ENCODE results near the gene SLC41A2. TPM values are rescaled to one million over a fixed set of nuclear protein-coding genes. Genes with fewer than 3 reads are reported as not detected.

Gene SLC41A2
- total RNA-seq, 1 experiment from 2014 or later: 4.3 TPM

DNA sequence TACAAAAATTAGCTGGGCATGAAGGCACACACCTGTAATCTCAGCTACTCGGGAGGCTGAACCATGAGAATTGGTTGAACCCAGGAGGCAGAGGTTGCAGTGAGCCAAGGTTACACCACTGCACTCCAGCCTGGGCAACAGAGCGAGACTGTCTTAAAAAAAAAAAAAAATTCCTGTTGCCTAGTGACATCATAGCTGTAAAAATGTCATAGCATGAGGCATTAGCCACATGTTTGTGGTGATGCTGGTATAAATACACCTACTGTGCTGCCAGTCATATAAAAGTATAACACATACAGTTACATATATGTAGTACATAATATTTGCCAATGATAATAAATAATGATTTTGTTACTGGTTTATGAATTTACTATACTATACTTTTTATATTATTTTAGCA lies 22.2 kb downstream of the SLC41A2 start:
- H3K56ac ChIP-seq (ENCODE audit: insufficient read length, low read depth, low read length): no peak overlapping the region
- no peak overlapping the region for H3K9ac ChIP-seq (ENCODE audit: extremely low read depth, insufficient read length, low read length)
- H2BK15ac ChIP-seq (ENCODE audit: low read depth, low read length): no peak overlapping the region
- no peak for DNase-seq
- no peak overlapping the region for H2BK12ac ChIP-seq (ENCODE audit: insufficient read length, low read depth, low read length)
- H3K4ac ChIP-seq (ENCODE audit: low read depth, low read length): no peak overlapping the region
- no peaks in the 10 kb centered on the region for H3K23me2 ChIP-seq (ENCODE audit: insufficient read length, low read depth, low read length, poor library complexity, severe bottlenecking)
- H3K79me2 ChIP-seq (ENCODE audit: insufficient read depth, low read length): no peaks in the 10 kb centered on the region
- no peak overlapping the region for H3K4me2 ChIP-seq (ENCODE audit: insufficient read depth, insufficient read length, low read length)
- no peak overlapping the region for H2AFZ ChIP-seq (ENCODE audit: low read length)
- H3K4me1 Mint-ChIP-seq: no peaks in the 10 kb centered on the region
- H3K27me3 ChIP-seq (ENCODE audit: insufficient read depth, low read length): no peaks in the 10 kb centered on the region
- no peak overlapping the region for H2BK120ac ChIP-seq (ENCODE audit: low read depth, low read length, poor library complexity, severe bottlenecking)
- no peaks in the 10 kb centered on the region for H3K36me3 Mint-ChIP-seq (ENCODE audit: insufficient read depth in 1 of 3, low read depth in 3 of 3)
- H4K20me1 ChIP-seq (ENCODE audit: control insufficient read depth, insufficient read depth, insufficient read length): no peaks in the 10 kb centered on the region
- H4K5ac ChIP-seq (ENCODE audit: insufficient read length, low read depth, low read length): no peak overlapping the region
- no peak overlapping the region for H4K91ac ChIP-seq (ENCODE audit: insufficient read length, low read depth, low read length)
- H3K27me3 Mint-ChIP-seq (ENCODE audit: low read depth): no peaks in the 10 kb centered on the region
- H3T11ph ChIP-seq (ENCODE audit: low read length): no peak overlapping the region
- H3K23ac ChIP-seq (ENCODE audit: insufficient read length, low read depth, low read length): no peak overlapping the region
- H3K9me3 ChIP-seq (ENCODE audit: control insufficient read depth, low read depth, low read length): no peaks in the 10 kb centered on the region
- no peaks in the 10 kb centered on the region for H3K9me3 Mint-ChIP-seq
- TF ChIP-seq, protein P1, sequence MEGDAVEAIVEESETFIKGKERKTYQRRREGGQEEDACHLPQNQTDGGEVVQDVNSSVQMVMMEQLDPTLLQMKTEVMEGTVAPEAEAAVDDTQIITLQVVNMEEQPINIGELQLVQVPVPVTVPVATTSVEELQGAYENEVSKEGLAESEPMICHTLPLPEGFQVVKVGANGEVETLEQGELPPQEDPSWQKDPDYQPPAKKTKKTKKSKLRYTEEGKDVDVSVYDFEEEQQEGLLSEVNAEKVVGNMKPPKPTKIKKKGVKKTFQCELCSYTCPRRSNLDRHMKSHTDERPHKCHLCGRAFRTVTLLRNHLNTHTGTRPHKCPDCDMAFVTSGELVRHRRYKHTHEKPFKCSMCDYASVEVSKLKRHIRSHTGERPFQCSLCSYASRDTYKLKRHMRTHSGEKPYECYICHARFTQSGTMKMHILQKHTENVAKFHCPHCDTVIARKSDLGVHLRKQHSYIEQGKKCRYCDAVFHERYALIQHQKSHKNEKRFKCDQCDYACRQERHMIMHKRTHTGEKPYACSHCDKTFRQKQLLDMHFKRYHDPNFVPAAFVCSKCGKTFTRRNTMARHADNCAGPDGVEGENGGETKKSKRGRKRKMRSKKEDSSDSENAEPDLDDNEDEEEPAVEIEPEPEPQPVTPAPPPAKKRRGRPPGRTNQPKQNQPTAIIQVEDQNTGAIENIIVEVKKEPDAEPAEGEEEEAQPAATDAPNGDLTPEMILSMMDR (conservative IDR thresholded peaks at IDR 0.05): no peak
- no peaks in the 10 kb centered on the region for H3K79me1 ChIP-seq (ENCODE audit: insufficient read depth, low read depth, low read length, poor library complexity, severe bottlenecking)
- no peak overlapping the region for H3K4me3 Mint-ChIP-seq
- no peak overlapping the region for H4K8ac ChIP-seq (replicated peaks; ENCODE audit: insufficient read length, low read depth, low read length)
- no CpG with 5 or more reads among the region's 2 CpGs for WGBS (ENCODE audit: extremely low coverage, insufficient read length, low lambda C conversion rate)
- no peak overlapping the region for H3K14ac ChIP-seq (ENCODE audit: insufficient read depth, low read length)
- no peak overlapping the region for H3K27ac ChIP-seq (ENCODE audit: insufficient read length, low read depth, low read length)
- H3K18ac ChIP-seq (ENCODE audit: insufficient read length, low read depth, low read length): no peak overlapping the region
- H2BK20ac ChIP-seq (ENCODE audit: low read depth, low read length, poor library complexity, severe bottlenecking): no peak overlapping the region
- no peak overlapping the region for H2BK5ac ChIP-seq (ENCODE audit: insufficient read length, low read length)
- no peak overlapping the region for H3K27ac Mint-ChIP-seq
- no peaks in the 10 kb centered on the region for H3K4me1 ChIP-seq (ENCODE audit: insufficient read depth, low read length)
- H2AK5ac ChIP-seq (ENCODE audit: insufficient read length, low read length): no peak overlapping the region
